AML-193 (cell line): ENCODE measurements around the gene DLD.
A peak's percentile ranks its signal among the peaks of the same experiment; 100 is the strongest.
"Not testable (repeated sequence)": the region's sequence is repeated elsewhere in the genome, so short reads cannot be mapped to it uniquely, and the experiment has no call there.

ENCODE experiments used
- DNase-seq, 2 experiments: peaks; one replicate each; lab custom pipeline; 2025; lab: John Stamatoyannopoulos, UW

DLD gene, protein sequence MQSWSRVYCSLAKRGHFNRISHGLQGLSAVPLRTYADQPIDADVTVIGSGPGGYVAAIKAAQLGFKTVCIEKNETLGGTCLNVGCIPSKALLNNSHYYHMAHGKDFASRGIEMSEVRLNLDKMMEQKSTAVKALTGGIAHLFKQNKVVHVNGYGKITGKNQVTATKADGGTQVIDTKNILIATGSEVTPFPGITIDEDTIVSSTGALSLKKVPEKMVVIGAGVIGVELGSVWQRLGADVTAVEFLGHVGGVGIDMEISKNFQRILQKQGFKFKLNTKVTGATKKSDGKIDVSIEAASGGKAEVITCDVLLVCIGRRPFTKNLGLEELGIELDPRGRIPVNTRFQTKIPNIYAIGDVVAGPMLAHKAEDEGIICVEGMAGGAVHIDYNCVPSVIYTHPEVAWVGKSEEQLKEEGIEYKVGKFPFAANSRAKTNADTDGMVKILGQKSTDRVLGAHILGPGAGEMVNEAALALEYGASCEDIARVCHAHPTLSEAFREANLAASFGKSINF

DNA sequence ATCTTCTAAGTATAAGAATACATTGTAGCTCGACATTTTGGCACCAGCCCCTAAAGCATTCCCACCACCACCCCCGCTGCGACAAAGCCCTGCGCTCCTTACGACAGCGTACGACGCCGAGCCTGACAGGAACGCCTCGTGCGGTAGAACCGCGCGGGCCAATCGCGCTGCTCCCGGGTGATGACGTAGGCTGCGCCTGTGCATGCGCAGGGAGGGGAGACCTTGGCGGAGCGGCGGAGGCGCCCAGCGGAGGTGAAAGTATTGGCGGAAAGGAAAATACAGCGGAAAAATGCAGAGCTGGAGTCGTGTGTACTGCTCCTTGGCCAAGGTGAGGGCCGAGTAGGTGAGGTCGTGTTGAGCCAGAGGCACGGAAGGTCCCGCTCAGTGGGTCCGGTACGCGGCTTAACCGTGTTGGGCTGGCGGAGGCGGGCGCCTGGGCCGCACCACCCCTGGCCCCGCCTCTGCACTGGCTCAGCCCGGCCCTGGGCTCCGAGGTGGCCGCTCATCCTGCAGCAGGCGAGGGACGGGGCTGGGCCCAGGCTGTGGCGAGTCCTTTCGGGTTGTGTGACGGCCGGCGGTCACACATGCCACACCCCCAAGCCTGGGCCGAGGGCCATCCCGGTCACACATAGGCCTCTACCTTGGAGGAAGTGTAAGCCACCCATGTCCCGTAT is at the start of gene DLD:
Gene DLD, plus strand, starts transcription at position 222 of the 674 bp plus-strand sequence. Its CDS starts 68 bp downstream, at position 290.
- DNase-seq: peak; percentile 86

DNA sequence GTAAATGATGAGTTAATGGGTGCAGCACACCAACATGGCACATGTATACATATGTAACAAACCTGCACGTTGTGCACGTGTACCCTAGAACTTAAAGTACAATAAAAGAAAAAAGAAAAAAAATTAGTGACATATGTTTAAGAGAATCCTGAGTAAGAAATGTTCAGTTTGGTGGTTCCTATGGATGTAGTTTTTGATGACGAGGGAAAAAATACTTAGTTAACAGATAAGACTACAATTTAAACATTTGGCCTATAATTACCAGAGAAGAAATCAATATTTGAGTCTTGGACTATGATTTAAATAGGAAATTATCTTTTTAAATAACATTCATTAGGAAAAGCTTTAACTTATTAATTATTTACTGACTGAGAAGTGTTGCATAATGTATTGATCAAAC is 48.8 kb upstream of the DLD start:
- DNase-seq: no peak

DNA sequence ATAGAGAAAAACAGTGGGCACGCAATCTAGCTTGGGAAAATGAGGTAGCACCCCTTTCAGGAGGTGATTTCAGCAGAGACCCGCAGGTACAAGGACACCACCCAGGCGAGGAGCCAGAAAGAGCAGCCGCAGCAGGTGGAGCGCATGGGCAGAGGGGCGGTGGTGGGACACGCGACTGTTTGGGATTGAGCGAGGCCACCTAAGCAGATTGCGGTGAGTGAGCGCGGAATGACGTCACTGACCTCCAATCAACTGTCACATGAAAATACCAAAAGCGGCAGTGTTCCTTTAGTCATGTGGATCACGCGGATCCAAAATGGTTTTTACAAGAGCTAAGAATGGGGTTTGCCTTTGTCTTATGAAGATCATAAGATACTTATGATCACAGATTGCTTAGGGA is 47.8 kb upstream of the DLD start:
- no peak for DNase-seq

DNA sequence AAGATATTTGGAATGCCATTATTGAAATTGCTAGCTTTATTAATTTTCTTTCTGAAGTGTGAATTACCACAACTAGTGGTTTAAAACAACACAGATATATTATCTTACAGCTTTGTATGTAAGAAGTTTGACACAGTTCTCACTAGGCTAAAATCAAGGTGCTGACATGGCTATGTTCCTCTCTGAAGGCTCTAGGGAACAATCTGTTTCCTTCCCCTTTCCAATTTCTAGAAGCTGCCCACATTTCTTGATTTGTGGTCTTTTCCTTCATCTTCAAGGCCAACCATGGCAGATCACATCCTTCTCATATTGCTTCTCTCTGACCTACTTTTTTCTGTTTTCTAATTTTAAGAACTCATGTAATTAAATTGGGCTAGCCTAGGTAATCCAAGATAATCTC is 44.7 kb upstream of the DLD start:
- DNase-seq: peak; percentile 24 to 35

DNA sequence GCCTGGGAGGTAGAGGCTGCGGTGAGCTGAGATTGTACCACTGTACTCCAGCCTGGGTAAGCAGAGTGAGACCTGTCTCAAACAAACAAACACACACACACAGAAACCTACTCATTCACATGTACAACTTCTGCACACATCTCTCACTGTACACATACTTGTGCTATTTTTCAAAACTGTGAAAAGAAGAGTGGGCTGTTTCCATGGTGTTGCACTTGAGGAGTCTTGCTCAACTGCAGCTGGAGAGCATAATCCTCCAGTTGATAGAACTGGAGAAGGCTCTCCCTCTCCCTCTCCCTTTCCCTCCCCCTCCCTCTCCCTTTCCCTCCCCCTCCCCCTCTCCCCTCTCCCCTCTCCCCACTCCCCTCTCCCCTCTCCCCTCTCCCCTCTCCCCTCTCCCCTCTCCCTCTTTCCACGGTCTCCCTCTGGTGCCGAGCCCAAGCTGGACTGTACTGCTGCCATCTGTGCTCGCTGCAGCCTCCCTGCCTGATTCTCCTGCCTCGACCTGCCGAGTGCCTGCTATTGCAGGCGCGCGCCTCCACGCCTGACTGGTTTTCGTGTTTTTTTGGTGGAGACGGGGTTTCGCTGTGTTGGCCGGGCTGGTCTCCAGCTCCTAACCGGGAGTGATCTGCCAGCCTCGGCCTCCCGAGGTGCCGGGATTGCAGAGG is 43.7 kb upstream of the DLD start:
- DNase-seq: no peak

DNA sequence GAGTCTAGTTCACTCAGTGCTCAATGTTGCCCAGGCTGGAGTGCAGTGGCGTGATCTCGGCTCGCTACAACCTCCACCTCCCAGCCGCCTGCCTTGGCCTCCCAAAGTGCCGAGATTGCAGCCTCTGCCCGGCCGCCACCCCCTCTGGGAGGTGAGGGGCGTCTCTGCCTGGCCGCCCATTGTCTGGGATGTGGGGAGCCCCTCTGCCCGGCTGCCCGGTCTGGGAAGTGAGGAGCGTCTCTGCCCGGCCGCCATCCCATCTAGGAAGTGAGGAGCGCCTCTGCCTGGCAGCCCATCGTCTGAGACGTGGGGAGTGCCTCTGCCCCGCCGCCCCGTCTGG is 43.2 kb upstream of the DLD start:
- DNase-seq: not testable (repeated sequence)

DNA sequence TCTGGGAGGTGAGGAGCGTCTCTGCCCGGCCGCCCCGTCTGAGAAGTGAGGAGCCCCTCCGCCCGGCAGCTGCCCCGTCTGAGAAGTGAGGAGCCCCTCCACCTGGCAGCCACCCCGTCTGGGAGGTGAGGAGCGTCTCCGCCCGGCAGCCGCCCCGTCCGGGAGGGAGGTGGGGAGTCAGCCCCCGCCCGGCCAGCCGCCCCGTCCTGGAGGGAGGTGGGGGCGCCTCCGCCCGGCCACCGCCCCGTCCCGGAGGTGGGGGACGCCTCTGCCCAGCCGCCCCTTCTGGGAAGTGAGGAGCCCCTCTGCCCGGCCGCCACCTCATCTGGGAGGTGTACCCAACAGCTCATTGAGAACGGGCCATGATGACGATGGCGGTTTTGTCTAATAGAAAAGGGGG is 42.8 kb upstream of the DLD start:
- DNase-seq: not testable (repeated sequence)

DNA sequence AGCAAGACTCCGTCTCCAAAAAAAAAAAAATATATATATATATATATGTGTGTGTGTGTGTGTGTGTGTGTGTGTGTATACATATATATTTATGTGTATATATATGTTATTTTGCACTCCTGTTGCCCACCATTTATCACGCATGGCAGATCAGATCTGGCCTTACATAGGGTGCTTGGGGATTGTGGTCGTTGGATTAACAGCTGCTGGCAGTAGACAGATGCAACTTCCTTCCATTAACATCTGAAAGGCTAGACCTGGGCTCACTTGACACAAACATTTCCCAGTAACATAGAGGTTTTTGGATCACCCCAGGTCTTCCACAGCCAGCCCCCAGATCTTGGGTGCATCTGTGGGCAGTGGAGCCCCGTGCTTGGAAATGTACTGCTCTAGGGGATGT is 40.8 kb upstream of the DLD start:
- no peak for DNase-seq

DNA sequence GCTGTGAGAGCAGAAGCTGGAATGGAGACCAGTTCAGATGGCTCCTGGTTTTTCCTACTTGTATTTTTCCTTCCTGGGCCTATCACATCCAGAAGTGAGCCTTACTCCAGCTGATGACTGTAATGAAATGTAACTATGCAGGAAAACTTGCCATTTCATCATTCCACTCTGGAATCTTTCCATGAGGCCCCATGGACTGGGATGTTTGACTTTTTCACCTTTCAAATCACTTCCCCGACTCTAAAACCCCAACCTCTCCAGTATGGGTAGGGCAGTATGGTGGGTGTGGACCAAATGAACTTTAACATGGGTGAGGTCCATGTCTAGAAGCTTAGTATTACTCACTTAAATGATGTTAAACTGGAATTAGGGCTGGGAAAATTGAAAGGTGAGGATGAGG is 40.3 kb upstream of the DLD start:
- DNase-seq: no peak

DNA sequence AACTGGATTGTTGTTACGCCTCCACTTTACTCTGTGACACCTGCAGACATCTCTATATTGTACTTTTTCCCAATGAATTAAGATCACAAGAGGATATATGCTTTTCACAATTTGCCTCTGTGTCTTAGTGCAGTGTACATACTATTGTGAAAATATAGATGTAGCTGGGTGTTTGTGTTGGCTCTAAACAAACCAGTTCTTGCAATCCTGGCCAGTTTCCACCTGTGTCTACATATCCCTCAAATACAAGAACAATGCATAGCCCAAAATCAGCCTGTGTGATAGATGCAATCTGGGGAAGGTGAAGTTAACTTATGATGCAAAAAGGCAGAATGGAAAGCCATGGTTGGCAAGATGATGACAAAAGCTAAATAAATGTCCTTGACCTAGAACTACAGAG is 36.5 kb upstream of the DLD start:
- DNase-seq: no peak

DNA sequence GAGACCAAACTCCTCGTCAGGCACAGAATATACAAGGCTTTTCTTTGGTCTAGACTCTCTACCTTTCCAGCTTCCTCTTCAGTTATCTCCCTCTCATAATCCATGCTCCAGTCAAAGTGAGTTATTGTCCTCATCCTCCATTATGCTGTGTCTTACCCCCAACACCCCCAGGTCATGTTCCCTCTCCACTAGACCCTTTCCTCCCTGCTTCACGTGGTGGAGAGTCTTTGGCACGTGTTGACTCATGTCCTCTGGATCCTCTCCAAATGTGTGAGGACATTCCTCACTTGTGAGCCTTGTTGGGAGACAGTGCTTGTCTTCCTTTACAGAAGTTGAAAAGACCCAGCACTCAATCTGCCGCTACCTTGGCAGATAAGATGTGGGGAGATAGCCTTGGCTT is 36.0 kb upstream of the DLD start:
- DNase-seq: no peak

DNA sequence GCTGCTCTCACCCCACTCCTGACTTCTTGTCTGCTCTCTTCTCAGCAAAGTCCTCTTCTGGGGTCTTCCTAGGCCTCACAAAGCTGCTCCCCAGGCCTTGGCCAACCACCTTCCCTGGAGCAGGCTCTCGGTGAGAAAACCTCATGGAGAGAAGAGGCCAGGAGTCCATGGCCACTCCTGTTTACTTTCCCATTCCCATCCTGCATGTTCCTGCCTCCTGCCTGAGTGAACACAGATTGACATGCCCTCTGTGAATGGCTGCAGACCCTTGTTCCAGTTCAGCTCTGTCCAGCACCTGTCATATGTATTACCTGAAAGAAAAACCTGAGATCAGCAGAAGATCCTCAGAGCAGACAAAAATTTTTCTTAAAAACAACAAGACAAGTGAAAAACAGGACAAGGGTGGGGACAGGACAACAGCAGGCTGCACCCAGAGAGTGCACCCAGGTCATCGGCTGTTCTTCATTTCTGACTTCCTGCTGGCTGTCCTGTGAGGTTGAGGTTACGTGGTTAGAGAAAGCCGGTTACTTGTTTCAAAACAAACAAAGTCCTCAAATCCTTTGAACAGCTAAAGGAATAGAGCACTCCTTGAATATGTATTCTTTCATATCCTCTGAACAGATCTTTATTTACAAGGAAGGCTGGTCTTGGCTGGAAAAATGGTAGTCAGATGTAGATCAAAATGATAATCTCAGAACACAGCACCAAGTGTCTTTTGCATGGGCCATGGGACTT is 34.0 kb upstream of the DLD start:
- peak; percentile 43 to 48 for DNase-seq

DNA sequence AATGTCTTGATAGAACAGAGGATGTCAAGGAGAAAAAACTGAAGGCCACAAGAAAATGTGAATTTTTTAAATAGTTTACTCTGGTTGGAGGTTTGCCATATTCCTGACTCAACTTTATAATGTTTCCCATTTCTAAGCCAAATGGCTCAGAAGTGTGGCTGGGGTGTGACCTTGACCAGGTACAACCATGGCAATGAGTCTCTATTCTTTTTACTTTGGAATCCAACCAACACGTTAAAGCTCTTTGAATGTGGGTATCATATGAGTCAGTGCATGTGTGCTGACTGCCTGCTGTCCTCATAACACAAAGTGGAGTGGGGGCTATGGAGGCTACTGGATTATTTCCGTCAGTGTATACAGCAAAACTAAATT is 33.5 kb upstream of the DLD start:
- no peak for DNase-seq

DNA sequence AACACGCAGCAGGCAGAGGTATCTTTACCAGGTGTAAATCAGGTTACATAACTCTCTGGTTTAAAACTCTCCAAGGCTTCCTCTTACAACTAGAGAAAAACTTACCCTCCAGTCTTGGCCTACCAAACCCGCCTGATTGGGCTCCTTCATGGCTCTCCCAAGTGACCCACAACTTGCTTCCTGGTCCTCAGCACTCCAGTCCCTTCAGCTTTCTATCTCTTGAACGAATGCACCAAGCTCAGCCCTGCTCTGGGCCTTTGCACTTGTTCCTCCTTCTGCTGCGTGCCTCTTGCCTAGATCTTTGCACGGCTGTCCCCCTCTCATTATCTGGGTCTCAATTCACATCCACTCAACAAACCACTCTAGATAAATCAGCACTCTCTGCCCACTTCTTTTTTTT is 32.7 kb upstream of the DLD start:
- DNase-seq: no peak

DNA sequence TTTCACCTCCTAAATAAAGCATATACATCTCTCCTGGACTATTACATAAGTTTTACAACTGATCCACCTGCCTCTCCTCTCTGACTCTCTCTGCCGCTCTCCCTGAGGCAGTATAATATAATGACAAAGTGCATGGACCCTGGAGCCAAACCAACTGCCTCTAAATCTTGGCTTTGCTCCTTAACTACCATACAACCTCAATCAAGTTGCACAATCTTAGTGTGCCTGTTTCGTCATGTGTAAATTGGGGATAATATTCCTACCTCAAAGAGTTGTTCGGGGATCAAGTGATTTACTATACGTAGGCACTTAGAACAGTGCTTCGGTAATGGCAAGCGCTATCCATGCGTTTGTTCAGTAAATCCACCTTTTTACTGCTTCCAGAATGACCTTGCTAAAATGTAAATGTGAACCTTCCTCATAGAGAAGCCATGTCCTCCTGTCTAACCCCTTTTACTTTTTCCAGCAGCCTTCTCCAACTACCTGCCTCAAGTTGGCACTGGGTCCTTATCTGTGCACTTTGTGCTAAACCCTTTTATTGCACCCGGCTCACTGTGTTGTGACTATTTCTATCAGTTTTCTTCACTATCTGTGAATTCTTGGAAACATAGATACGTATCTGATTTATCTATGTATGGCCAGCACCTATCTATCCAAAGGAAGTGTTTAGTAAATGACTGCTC is 30.6 kb upstream of the DLD start:
- no peak for DNase-seq

DNA sequence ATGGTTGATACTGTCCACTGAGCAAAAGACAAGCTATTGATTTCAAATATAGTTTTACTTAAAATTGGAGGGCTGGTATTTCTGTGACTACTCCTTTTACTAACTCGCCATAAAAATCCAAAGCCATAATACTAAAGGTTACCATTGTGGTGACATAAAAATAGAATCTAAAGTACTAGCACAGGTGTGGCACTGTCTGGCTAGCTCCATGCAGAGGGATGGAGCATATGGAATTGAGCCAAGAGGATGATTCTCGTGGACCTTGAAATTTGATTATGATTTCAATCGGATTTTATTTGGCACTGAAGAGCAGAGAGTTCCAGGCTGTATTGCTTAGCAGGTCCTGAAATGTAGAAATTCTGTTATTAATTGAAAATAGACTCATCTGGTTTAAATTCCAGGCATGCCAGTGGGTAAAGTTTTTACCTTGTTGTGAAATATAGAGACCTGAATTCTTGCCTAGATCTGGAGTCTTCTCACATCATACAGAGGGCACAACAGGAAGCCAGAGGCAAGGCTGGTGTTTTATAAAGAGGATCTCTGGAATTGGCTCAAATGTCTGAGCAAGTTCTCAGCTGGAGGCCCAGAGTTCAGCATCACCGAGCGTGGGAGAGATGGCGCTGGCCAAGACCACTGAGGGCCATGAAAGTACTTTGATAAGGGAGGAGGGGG is 29.9 kb upstream of the DLD start:
- no peak for DNase-seq

DNA sequence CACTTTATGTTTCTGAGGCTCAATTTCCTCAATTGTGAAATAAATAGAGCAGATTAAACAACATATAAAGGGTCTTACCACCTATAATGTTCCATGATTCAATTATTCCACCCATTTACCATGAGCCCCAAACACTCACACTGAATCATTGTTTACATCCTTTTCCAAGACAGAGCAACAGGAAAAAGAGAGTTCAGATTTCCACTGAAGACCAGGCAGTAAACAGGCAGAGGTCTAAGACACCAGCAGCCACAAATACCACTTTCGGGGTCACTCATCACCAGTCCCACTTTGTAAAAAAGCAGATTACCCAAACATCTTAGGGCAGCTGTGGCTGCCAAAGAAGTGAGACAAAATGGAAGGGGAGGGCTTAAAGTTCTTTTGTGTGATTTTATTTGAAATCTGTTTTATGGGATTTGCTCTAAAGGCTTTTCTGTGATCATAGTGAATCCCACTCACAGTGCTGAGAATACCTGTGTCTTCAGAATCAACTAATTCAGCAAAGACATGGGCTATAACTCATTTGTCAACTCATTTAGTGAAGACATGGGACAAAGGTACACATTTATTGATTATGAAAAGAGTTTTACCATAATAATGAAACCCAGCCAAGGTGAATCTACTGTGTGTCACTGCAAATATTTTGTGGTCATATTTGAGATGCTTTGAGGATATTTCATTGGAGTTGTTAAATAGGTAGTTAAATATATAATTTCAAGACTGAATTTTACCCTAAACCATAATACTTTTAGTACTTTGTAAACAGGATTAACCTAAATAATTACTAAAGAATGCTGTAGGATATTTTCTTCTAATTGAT is 24.8 kb upstream of the DLD start:
- DNase-seq: no peak

DNA sequence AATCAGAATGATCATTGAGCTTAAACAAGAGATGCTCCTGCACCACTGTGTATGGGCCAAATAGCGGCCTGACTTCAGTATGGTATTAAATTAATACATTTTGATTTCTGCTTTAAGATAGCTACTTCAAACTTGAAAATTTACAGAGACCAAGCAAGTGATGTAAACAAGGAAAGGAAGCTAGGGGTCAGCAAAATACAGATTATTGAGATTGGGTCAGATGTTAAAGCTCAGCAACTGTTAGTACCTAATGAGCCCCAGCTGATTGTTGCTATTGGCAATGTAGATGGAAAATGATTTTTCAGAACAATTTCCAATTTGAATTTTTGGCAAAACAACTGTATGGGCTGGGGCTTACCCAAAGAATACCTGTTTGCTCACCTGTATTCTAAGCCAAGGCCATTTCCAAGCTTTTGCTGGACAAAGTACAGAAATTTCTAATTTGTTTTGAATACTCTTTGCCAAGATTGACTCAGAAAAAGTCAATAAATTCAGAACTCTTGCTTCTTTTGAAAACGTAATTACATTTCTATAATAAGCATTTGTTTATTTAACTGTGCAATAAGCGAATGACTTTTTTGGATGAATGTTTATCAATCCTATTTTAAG is 23.0 kb upstream of the DLD start:
- DNase-seq: no peak

DNA sequence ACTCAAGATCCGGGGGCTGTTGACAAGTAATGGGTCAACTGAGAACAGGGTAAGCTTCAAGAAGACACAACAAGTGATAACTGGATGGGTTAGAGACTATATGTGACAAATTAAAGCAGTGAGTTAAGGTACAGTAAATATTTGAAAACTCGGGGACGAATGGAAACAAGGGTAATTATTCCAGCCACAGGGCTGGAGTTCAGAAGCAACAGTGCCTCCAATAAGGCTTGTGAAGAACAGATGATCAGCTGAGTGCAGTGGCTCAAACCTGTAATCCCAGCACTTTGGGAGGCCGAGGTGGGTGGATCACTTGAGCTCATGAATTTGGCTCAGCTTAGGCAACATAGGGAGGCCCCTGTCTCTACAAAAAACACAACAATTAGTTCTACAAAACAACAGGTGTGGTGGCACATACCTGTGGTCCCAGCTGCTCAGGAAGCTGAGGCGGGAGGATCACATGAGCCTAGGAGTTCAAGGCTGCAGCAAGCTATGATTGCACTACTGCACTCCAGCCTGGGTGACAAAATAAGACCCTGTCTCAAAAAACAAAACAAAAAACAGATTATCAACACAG is 20.5 kb upstream of the DLD start:
- DNase-seq: no peak

DNA sequence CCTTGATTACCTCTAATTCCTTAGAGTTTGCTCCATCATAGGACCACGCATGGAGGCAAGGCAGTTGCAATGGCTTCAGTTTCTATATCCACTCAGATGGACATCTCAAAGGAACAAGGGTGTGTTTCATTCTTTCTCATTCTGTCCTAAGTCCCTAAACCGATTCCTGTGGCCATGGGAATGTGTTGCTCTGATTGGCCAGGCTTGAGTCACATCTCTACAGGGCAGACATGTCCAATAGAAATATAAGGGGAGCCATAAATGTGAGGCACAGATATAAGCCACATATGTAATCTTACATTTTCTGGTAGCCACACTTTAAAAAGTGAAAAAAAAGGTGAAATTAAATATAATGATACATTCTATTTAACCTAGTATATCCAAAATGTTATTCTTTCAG is 16.9 kb upstream of the DLD start:
- no peak for DNase-seq
